ENCODE measurements around the gene L3MBTL2. TPM values are rescaled to one million over a fixed set of nuclear protein-coding genes. Genes with fewer than 3 reads are reported as not detected.
A peak's percentile ranks its signal among the peaks of the same experiment; 100 is the strongest.

The L3MBTL2 gene
- total RNA-seq, 4 donors from 2014 or later, result 2.1 to 35.1 (median 22.2) TPM

- TF ChIP-seq POLR2A (IDR thresholded peaks at IDR 0.05), result no peak
- no peak for TF ChIP-seq CTCF (IDR thresholded peaks at IDR 0.05)
- no peak overlapping the region for H3K27ac ChIP-seq
- DNase-seq, result no peak
- H3K9me3 ChIP-seq, result no peaks in the 10 kb centered on the region
- H3K4me3 ChIP-seq, result no peak overlapping the region
- no peaks in the 10 kb centered on the region for H3K36me3 ChIP-seq
- H3K27me3 ChIP-seq, result no peaks in the 10 kb centered on the region
- H3K4me1 ChIP-seq, result peaks cover 0 to 8% of the 10 kb centered on the region in 2 donors
- intact Hi-C loops (cut with DNase I; ENCODE audit: low total_unique reads), result no loop called here
Observed at GRCh38 chr22:41206719-41207118, 1.6 kb downstream of the L3MBTL2 start.

- TF ChIP-seq POLR2A (IDR thresholded peaks at IDR 0.05), result no peak
- no peak for TF ChIP-seq CTCF (IDR thresholded peaks at IDR 0.05)
Observed at GRCh38 chr22:41215409-41215808, 10.3 kb downstream of the L3MBTL2 start.

GRCh38 chr22:41215926-41216325 is 10.8 kb downstream of the L3MBTL2 start:
- Histone ChIP-seq H3K4me3 (no peak overlapping the region), H3K27ac (no peak overlapping the region), H3K9me3 (no peaks in the 10 kb centered on the region), H3K4me1 (no peaks in the 10 kb centered on the region), H3K27me3 (no peaks in the 10 kb centered on the region), H3K36me3 (no peaks in the 10 kb centered on the region)
- no peak for TF ChIP-seq CTCF (IDR thresholded peaks at IDR 0.05)
- TF ChIP-seq POLR2A (IDR thresholded peaks at IDR 0.05), result no peak
- intact Hi-C loops (cut with DNase I; ENCODE audit: low total_unique reads), result no loop called here
- DNase-seq, result no peak

More at GRCh38 chr22:41215409-41215808, 10.3 kb downstream of the L3MBTL2 start:
- H3K9me3 ChIP-seq, result no peaks in the 10 kb centered on the region
- H3K36me3 ChIP-seq, result no peaks in the 10 kb centered on the region
- DNase-seq, result no peak
- intact Hi-C loops (cut with DNase I; ENCODE audit: low total_unique reads), result no loop called here
- H3K4me1 ChIP-seq, result no peaks in the 10 kb centered on the region
- H3K27ac ChIP-seq, result no peak overlapping the region
- no peak overlapping the region for H3K4me3 ChIP-seq
- H3K27me3 ChIP-seq, result no peaks in the 10 kb centered on the region

- Histone ChIP-seq H3K4me1 (no peaks in the 10 kb centered on the region), H3K27me3 (no peaks in the 10 kb centered on the region), H3K9me3 (no peaks in the 10 kb centered on the region), H3K4me3 (no peak overlapping the region), H3K27ac (peak overlapping the region; percentile 68 to 69), H3K36me3 (no peaks in the 10 kb centered on the region)
- intact Hi-C loops (cut with DNase I; ENCODE audit: low total_unique reads), result no loop called here
- no peak for TF ChIP-seq POLR2A (IDR thresholded peaks at IDR 0.05)
- TF ChIP-seq CTCF (IDR thresholded peaks at IDR 0.05), result no peak
- DNase-seq, result no peak
Observed at GRCh38 chr22:41216984-41217383, 11.9 kb downstream of the L3MBTL2 start.

- TF ChIP-seq POLR2A (IDR thresholded peaks at IDR 0.05), result peak in 1 of 2 donors; percentile 32
- TF ChIP-seq CTCF (IDR thresholded peaks at IDR 0.05), result no peak
- intact Hi-C loops (cut with DNase I; ENCODE audit: low total_unique reads), result no loop called here
- Histone ChIP-seq H3K9me3 (no peaks in the 10 kb centered on the region), H3K27ac (peak overlapping the region; percentile 68 to 69), H3K36me3 (no peaks in the 10 kb centered on the region), H3K4me1 (no peaks in the 10 kb centered on the region), H3K27me3 (no peaks in the 10 kb centered on the region), H3K4me3 (no peak overlapping the region)
- DNase-seq, result peak; percentile 58 to 67
Observed at GRCh38 chr22:41217553-41218157, 12.5 kb downstream of the L3MBTL2 start.

Data from uterus (tissue), 4 donors.